CD4-positive, alpha-beta T cell (primary cell): Measurements from ENCODE around the gene PPM1L. TPM values are rescaled to one million over a fixed set of nuclear protein-coding genes. Genes with fewer than 3 reads are reported as not detected.

ENCODE experiments used
- ATAC-seq: fragments of 200-7000 bp; cut with Tn5 transposase; one replicate; pipeline ENCODE4 v1.10.0; 2022; ENCODE audit warnings: mild to moderate bottlenecking; ENCODE audit not compliant: poor library complexity
- CTCF ChIA-PET: fragments of 350-600 bp; sonication (Branson Sonifier 250); formaldehyde crosslinking; loops from one replicate; lab custom pipeline; 2021; ENCODE audit warnings: antibody characterized with exemption, inconsistent platforms; lab: Charles Lee
- POLR2A ChIA-PET: fragments of 350-600 bp; sonication (Branson Sonifier 250); formaldehyde crosslinking; loops from one replicate; lab custom pipeline; 2021; ENCODE audit warnings: antibody characterized with exemption, inconsistent platforms; lab: Charles Lee
- DNase-seq, 14 experiments: peaks; one replicate each; pipeline ENCODE4 v3.0.0-alpha.2; 2013 to 2020; ENCODE audit warnings: mixed read lengths in 2 of 14
- H3K27ac ChIP-seq, 2 donors: one replicate each; pipeline versions ENCODE4 v1.5.1 to v1.7.0; 2013; ENCODE audit warnings: low read length in 2 of 2, low read depth in 1 of 2, mild to moderate bottlenecking in 1 of 2
- H3K27me3 ChIP-seq, 2 experiments: 1 replicate in 1 of 2; 2 replicates in 1 of 2; pipeline versions ENCODE4 v1.6.1 to v1.7.0; 2013; ENCODE audit warnings: low read length in 2 of 2, control low read depth in 1 of 2, mild to moderate bottlenecking in 1 of 2, moderate library complexity in 1 of 2; ENCODE audit not compliant: insufficient read depth in 2 of 2, control insufficient read depth in 1 of 2
- H3K36me3 ChIP-seq: one replicate; pipeline ENCODE4 v1.6.1; 2013; ENCODE audit warnings: low read length, control low read depth; ENCODE audit not compliant: insufficient read depth
- H3K4me1 ChIP-seq: one replicate; pipeline ENCODE4 v1.6.1; 2013; ENCODE audit warnings: low read length, control low read depth; ENCODE audit not compliant: insufficient read depth
- H3K4me3 ChIP-seq: one replicate; pipeline ENCODE4 v1.5.1; 2013; ENCODE audit warnings: mild to moderate bottlenecking, low read length, moderate library complexity
- H3K9me3 ChIP-seq, 2 experiments: 1 replicate in 1 of 2; 2 replicates in 1 of 2; pipeline versions ENCODE4 v1.6.1 to v1.7.0; 2013; ENCODE audit warnings: low read length in 2 of 2, mild to moderate bottlenecking in 2 of 2, control low read depth in 1 of 2, moderate library complexity in 1 of 2; ENCODE audit not compliant: control insufficient read depth in 1 of 2, insufficient read depth in 1 of 2
- H3K27ac Mint-ChIP-seq: one replicate; pipeline ENCODE4 v1.8.0; 2020; ENCODE audit warnings: mixed read lengths
- H3K27me3 Mint-ChIP-seq: one replicate; pipeline ENCODE4 v1.8.0; 2021; ENCODE audit warnings: mixed read lengths
- H3K36me3 Mint-ChIP-seq: one replicate; pipeline ENCODE4 v1.8.0; 2021; ENCODE audit warnings: low read depth, mixed read lengths
- H3K4me1 Mint-ChIP-seq: one replicate; pipeline ENCODE4 v1.8.0; 2021; ENCODE audit warnings: low read depth, mixed read lengths
- H3K4me3 Mint-ChIP-seq: one replicate; pipeline ENCODE4 v1.8.0; 2020; ENCODE audit warnings: mild to moderate bottlenecking, mixed read lengths
- H3K9me3 Mint-ChIP-seq: one replicate; pipeline ENCODE4 v1.8.0; 2020; ENCODE audit warnings: mixed read lengths
- intact Hi-C, 2 experiments: fragments of 100-400 bp; cut with DNase I in 1 of 2; cut with micrococcal nuclease in 1 of 2; formaldehyde crosslinking; loops; one replicate each; pipeline versions ENCODE4 v1.15.1 to v1.9.0; 2023 to 2025; cut with DNase I, micrococcal nuclease
- total RNA-seq, 174 experiments: library from RNA in 2 of 174; stranded (reverse) in 2 of 174; gene quantifications; one replicate each; pipeline ENCODE4 v1.2.3 and lab custom pipeline; 2021 to 2026
- TF ChIP-seq, protein P1 (sequence below): fragments of 200-600 bp; IDR thresholded peaks from one replicate; pipeline ENCODE4 v1.8.0; 2022; ENCODE audit warnings: antibody characterized with exemption, mild to moderate bottlenecking

PPM1L gene
- total RNA-seq, 2 experiments from 2014 or later, result 3.0 to 3.4 TPM

DNA sequence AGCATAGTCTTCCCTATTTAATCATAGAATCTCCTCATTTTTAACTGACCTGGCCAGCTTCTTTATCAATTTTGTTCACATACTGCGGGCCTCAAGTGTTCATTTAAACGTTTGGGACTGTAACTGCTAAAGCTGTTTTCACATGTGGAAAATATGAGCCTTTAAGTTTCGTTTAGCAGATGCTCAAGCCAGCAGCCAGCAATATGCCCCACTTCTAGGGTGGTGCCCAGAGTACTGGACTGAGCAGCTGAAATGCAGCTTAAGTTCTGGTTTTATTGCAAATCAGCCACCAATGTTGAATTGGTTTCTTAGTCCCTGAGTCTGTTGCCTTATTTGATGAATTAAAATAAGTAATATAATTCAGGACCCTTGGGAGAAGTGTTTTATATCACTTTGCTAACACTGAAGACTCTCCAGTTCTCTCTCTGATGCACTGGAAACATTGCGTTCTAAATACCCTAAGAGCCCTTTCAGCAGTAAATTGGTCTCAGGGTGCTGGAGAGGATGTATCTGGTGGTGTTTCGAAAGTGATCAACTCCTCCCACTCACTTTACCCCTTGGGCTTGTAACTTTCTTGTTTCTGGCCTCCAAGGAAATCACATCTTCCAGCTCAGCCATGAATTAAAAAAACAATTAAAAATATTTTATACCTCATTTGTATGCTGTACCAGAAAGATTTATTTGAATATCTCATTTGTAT, 287.5 kb downstream of the PPM1L start:
- TF ChIP-seq, protein P1, sequence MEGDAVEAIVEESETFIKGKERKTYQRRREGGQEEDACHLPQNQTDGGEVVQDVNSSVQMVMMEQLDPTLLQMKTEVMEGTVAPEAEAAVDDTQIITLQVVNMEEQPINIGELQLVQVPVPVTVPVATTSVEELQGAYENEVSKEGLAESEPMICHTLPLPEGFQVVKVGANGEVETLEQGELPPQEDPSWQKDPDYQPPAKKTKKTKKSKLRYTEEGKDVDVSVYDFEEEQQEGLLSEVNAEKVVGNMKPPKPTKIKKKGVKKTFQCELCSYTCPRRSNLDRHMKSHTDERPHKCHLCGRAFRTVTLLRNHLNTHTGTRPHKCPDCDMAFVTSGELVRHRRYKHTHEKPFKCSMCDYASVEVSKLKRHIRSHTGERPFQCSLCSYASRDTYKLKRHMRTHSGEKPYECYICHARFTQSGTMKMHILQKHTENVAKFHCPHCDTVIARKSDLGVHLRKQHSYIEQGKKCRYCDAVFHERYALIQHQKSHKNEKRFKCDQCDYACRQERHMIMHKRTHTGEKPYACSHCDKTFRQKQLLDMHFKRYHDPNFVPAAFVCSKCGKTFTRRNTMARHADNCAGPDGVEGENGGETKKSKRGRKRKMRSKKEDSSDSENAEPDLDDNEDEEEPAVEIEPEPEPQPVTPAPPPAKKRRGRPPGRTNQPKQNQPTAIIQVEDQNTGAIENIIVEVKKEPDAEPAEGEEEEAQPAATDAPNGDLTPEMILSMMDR, result no peak
- H3K9me3 ChIP-seq, result peaks cover 0 to 10% of the 10 kb centered on the region in 2 experiments
- no peaks in the 10 kb centered on the region for H3K36me3 ChIP-seq
- H3K27ac Mint-ChIP-seq, result no peak overlapping the region
- CTCF ChIA-PET, result no interaction called here
- peaks cover 6% of the 10 kb centered on the region for H3K36me3 Mint-ChIP-seq
- H3K27me3 ChIP-seq, result no peaks in the 10 kb centered on the region
- POLR2A ChIA-PET, result no interaction called here
- intact Hi-C loops, result no loop called here
- no peaks in the 10 kb centered on the region for H3K27me3 Mint-ChIP-seq
- peaks cover 12% of the 10 kb centered on the region for H3K9me3 Mint-ChIP-seq
- no peak overlapping the region for H3K27ac ChIP-seq
- ATAC-seq, result no peak
- DNase-seq, result no peak
- H3K4me1 ChIP-seq, result no peaks in the 10 kb centered on the region
- no peak overlapping the region for H3K4me3 ChIP-seq
- no peak overlapping the region for H3K4me3 Mint-ChIP-seq
- no peaks in the 10 kb centered on the region for H3K4me1 Mint-ChIP-seq

DNA sequence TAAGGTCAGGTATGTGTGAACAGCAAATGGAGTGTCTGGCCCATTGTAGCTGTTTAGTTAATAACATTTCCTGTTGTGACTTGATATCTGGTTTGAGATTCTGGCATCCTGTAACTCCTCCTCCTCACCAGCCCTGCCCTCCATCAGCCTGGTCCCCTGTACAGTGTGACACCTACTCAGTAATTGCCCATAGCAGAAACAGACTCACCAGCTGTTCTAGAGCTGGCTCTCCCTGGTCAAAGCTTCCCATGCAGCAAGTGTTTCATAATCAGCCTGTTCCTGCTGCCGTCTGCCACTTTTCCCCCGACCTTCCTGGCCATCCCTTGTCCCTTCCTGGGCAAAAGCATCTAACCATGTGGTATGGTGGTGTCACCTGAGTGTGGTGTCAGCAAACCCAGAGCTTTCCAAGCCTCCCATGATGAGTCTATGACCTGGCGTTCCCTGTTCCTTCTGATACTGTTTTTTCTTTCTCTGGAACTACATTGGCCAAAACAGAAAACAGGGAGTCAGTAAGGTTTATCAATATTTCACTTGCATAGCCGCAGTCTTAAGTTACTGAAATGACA, 293.7 kb downstream of the PPM1L start:
- H3K27ac Mint-ChIP-seq, result no peak overlapping the region

DNA sequence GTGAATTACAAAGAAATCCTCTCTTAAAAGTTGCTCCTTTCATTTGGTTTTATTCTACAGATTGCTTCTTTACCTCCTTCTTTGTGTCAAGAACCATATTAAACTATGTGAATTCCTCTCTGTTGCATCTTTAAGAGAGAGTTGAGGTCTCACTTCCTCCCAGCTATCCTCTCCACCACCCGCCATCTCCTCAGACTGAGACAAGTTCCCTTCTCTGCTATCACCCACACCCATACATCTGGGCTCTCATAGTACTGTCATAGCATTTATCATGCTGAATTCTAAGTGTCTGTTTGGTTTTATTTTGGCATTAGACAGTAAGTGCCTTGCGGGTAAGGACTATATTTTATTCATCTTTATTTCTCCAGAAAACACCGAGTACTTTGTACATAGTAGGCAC, 294.9 kb downstream of the PPM1L start:
- CTCF ChIA-PET, result no interaction called here
- Mint-ChIP-seq H3K27ac (no peak overlapping the region), H3K4me3 (no peak overlapping the region), H3K27me3 (no peaks in the 10 kb centered on the region), H3K9me3 (no peaks in the 10 kb centered on the region), H3K36me3 (no peaks in the 10 kb centered on the region), H3K4me1 (no peaks in the 10 kb centered on the region)
- Histone ChIP-seq H3K27ac (no peak overlapping the region), H3K4me1 (no peaks in the 10 kb centered on the region), H3K36me3 (no peaks in the 10 kb centered on the region), H3K27me3 (no peaks in the 10 kb centered on the region), H3K4me3 (no peak overlapping the region), H3K9me3 (peaks cover 0 to under 1% of the 10 kb centered on the region in 2 experiments)
- DNase-seq, result no peak
- POLR2A ChIA-PET, result no interaction called here
- intact Hi-C loops, result no loop called here
- TF ChIP-seq, protein P1, result no peak
- ATAC-seq, result no peak

More for the DNA sequence above, 293.7 kb downstream of the PPM1L start:
- CTCF ChIA-PET, result no interaction called here
- H3K36me3 ChIP-seq, result no peaks in the 10 kb centered on the region
- ATAC-seq (no peak), DNase-seq (no peak)
- H3K4me3 ChIP-seq, result no peak overlapping the region
- intact Hi-C loops, result no loop called here
- H3K9me3 ChIP-seq, result peaks cover 0 to 4% of the 10 kb centered on the region in 2 experiments
- no peak overlapping the region for H3K27ac ChIP-seq
- H3K27me3 ChIP-seq, result no peaks in the 10 kb centered on the region
- no peaks in the 10 kb centered on the region for H3K4me1 ChIP-seq
- no peaks in the 10 kb centered on the region for H3K27me3 Mint-ChIP-seq
- no peaks in the 10 kb centered on the region for H3K4me1 Mint-ChIP-seq
- POLR2A ChIA-PET, result no interaction called here
- TF ChIP-seq, protein P1, result no peak
- no peak overlapping the region for H3K4me3 Mint-ChIP-seq
- no peaks in the 10 kb centered on the region for H3K36me3 Mint-ChIP-seq
- H3K9me3 Mint-ChIP-seq, result no peaks in the 10 kb centered on the region
